ENCODE data around the gene FBXO36.
"Not testable (repeated sequence)": the region's sequence is repeated elsewhere in the genome, so short reads cannot be mapped to it uniquely, and the experiment has no call there.

Gene FBXO36

GRCh38 chr2:229914171-229914570 lies 8.1 kb upstream of the FBXO36 start:
- DNase-seq: no peak

GRCh38 chr2:229917793-229918192 lies 4.5 kb upstream of the FBXO36 start:
- no peak for DNase-seq

- DNase-seq: peak; percentile 14
These were observed 2.2 kb upstream of the FBXO36 start for GRCh38 chr2:229920011-229920641.

GRCh38 chr2:229921101-229921891 lies 1.0 kb upstream of the FBXO36 start:
- DNase-seq: no peak

- DNase-seq: peak; percentile 85
These were observed 333 bp upstream of the FBXO36 start, which contains the start of gene TRIP12 for GRCh38 chr2:229921892-229922448. Gene TRIP12, minus strand, starts transcription at chr2:229922009. Its CDS starts 41,930 bp downstream, at chr2:229880079.

GRCh38 chr2:229924541-229924940 lies 2.2 kb downstream of the FBXO36 start:
- not testable (repeated sequence) for DNase-seq

- no peak for DNase-seq
These were observed 2.9 kb downstream of the FBXO36 start for GRCh38 chr2:229925201-229925600.

GRCh38 chr2:229927817-229928321 lies 5.6 kb downstream of the FBXO36 start:
- no peak for DNase-seq

- no peak for DNase-seq
These were observed 8.4 kb downstream of the FBXO36 start for GRCh38 chr2:229930656-229931055.

GRCh38 chr2:229931241-229931640 lies 8.9 kb downstream of the FBXO36 start:
- DNase-seq: no peak

- no peak for DNase-seq
These were observed 15.2 kb downstream of the FBXO36 start for GRCh38 chr2:229937537-229937936.

- DNase-seq: no peak
These were observed 20.4 kb downstream of the FBXO36 start for GRCh38 chr2:229942671-229943070.

GRCh38 chr2:229943171-229943570 lies 20.9 kb downstream of the FBXO36 start:
- DNase-seq: no peak

GRCh38 chr2:229943770-229944449 lies 21.6 kb downstream of the FBXO36 start:
- DNase-seq: no peak

GRCh38 chr2:229945975-229946374 lies 23.7 kb downstream of the FBXO36 start:
- no peak for DNase-seq

- DNase-seq: no peak
These were observed 25.2 kb downstream of the FBXO36 start for GRCh38 chr2:229947544-229947943.

GRCh38 chr2:229952256-229952835 lies 30.0 kb downstream of the FBXO36 start:
- no peak for DNase-seq

GRCh38 chr2:229955663-229956062 lies 33.4 kb downstream of the FBXO36 start:
- DNase-seq: no peak

- no peak for DNase-seq
These were observed 34.2 kb downstream of the FBXO36 start for GRCh38 chr2:229956491-229956890.

GRCh38 chr2:229963596-229963995 lies 41.3 kb downstream of the FBXO36 start:
- not testable (repeated sequence) for DNase-seq

- DNase-seq: no peak
These were observed 47.6 kb downstream of the FBXO36 start for GRCh38 chr2:229969921-229970320.

GRCh38 chr2:229970406-229970805 lies 48.1 kb downstream of the FBXO36 start:
- no peak for DNase-seq

- DNase-seq: no peak
These were observed 49.0 kb downstream of the FBXO36 start for GRCh38 chr2:229971298-229971790.

Data from activated CD4-positive, alpha-beta T cell treated with anti-CD3 and anti-CD28 coated beads for 1 hour (primary cell).